OCI-LY7 (cell line): ENCODE results near the gene CENPH.

Experiments
- CTCF ChIP-seq: fragments of 200-600 bp; sonication (generic); conservative IDR thresholded peaks from 2 replicates; pipeline ENCODE4 v1.5.1; 2014; ENCODE audit warnings: mild to moderate bottlenecking, antibody characterized with exemption, low read length, moderate library complexity, mixed read lengths
- EZH2phosphoT487 ChIP-seq: fragments of 200-600 bp; sonication (generic); IDR thresholded peaks from 2 replicates; pipeline ENCODE4 v1.6.1; 2018; ENCODE audit warnings: low read depth, borderline replicate concordance, mild to moderate bottlenecking, mixed run types, antibody characterized with exemption, low read length, moderate library complexity, mixed read lengths

- TF ChIP-seq CTCF (no peak), EZH2phosphoT487 (no peak)
These were observed 61.2 kb downstream of the CENPH start for GRCh38 chr5:69250593-69250992.
